Neural cell (in vitro differentiated cells): ENCODE results near the gene DYNLT4.
"Not testable (repeated sequence)": the region's sequence is repeated elsewhere in the genome, so short reads cannot be mapped to it uniquely, and the experiment has no call there.

Source experiments
- EP300 ChIP-seq: fragments of 450-650 bp; conservative IDR thresholded peaks from 2 replicates; pipeline ENCODE4 v1.6.1; 2014; ENCODE audit warnings: antibody characterized with exemption, mild to moderate bottlenecking, moderate library complexity; ENCODE audit not compliant: poor library complexity, severe bottlenecking
- SMC3 ChIP-seq: fragments of 450-650 bp; conservative IDR thresholded peaks from 2 replicates; pipeline ENCODE4 v1.6.1; 2014; ENCODE audit warnings: antibody characterized with exemption, mild to moderate bottlenecking, moderate library complexity; ENCODE audit not compliant: poor library complexity
- TF ChIP-seq, protein P1 (sequence below): fragments of 450-650 bp; IDR thresholded peaks from 2 replicates; pipeline ENCODE4 v1.5.1; 2014; ENCODE audit warnings: antibody characterized with exemption, mild to moderate bottlenecking, moderate library complexity; ENCODE audit not compliant: poor library complexity, severe bottlenecking

DNA sequence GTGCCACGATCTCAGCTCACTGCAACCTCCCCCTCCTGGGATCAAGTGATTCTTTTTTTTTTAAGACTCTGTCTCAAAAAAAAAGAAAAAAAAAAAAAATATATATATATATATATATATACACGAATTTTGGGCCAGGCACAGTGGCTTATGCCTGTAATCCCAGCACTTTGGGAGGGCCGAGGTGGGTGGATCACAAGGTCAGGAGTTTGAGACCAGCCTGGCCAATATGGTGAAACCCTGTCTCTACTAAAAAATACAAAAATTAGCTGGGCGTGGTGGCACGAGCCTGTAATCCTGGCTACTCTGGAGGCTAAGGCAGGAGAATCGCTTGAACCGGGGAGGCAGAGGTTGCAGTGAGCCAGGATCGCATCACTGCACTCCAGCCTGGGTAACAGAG is 9.3 kb downstream of the DYNLT4 start:
- TF ChIP-seq SMC3, EP300: not testable (repeated sequence)
- TF ChIP-seq, protein P1, sequence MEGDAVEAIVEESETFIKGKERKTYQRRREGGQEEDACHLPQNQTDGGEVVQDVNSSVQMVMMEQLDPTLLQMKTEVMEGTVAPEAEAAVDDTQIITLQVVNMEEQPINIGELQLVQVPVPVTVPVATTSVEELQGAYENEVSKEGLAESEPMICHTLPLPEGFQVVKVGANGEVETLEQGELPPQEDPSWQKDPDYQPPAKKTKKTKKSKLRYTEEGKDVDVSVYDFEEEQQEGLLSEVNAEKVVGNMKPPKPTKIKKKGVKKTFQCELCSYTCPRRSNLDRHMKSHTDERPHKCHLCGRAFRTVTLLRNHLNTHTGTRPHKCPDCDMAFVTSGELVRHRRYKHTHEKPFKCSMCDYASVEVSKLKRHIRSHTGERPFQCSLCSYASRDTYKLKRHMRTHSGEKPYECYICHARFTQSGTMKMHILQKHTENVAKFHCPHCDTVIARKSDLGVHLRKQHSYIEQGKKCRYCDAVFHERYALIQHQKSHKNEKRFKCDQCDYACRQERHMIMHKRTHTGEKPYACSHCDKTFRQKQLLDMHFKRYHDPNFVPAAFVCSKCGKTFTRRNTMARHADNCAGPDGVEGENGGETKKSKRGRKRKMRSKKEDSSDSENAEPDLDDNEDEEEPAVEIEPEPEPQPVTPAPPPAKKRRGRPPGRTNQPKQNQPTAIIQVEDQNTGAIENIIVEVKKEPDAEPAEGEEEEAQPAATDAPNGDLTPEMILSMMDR = not testable (repeated sequence)
